ENCODE results near the gene CHST13.
"Not testable (repeated sequence)": the region's sequence is repeated elsewhere in the genome, so short reads cannot be mapped to it uniquely, and the experiment has no call there.

The CHST13 gene

GRCh38 chr3:126527455-126528211, 3.7 kb downstream of the CHST13 start:
- DNase-seq: no peak

GRCh38 chr3:126528419-126528799, 4.5 kb downstream of the CHST13 start:
- DNase-seq: no peak

GRCh38 chr3:126528800-126529541, 5.0 kb downstream of the CHST13 start:
- no peak for DNase-seq

DNA sequence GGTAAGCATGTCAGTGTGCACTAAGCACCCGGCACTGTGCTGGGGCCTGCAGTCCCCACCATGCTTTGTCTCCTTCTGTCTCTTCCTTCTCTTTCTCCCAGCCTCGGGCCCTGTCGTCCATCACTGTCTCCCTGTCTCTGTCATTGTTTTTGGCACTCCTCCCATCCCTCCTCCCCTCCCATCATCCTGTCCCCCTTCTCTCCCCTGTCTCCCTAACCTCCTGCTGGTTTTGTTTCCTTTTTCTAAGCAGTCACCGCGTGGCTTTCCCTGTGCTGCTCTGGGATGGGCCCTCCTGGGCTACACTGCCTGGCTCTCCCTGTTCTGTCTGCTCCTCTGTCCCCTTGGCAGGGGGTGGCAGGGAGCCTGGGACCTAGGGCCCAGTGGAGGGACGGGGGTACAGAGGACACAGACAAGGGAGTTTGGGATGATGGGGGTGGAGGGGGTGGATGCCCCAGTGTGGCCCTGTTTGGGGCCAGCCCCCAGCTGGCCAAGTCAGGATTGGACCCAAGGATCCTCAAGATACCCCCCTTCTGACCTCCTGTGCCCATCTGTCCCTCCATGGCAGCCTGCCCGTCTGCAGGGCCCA, 5.7 kb downstream of the CHST13 start:
- no peak for DNase-seq

DNA sequence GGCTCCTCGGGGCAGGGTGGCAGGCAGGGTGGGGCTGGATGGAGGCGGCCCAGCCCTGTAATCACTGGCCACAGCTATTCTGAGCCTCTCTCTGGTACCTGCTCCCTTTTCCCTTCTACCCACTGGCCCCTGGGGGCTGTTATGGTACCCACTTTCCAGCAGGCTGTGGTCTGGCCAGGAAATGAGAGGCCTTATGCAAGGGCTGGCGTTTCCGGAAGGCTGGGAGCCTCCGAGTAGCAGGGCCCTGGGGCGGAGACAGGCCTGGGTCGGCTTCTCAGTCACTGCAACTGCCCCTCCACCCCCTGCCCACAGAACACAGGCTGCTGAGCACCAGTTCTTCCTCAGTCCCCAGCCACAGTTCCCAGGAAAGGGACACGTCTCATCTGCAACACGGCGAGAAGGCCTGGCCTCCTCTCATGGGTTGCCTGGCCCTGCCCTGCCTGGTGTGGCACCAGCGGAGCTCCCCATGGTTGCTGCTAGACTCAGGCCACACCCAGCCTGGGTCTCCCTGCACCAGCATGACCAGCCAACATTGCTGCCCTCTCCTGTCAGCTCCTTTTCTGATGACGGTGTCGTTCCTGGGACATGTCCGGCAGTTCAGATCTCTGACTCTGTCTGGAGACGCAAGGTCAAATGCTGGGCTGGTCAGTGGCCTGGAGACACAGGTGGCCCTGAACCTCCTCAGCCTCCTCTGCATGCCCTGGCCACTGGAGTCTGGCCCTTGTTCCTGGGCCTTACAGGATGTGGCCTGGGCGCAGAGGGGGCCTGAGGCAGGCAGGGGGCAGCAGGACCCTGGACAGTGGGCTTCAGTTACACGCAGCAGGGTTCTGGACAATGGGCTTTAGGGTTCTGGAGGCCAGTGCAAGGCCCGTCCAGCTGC, 6.5 kb downstream of the CHST13 start:
- peak; percentile 5 for DNase-seq

DNA sequence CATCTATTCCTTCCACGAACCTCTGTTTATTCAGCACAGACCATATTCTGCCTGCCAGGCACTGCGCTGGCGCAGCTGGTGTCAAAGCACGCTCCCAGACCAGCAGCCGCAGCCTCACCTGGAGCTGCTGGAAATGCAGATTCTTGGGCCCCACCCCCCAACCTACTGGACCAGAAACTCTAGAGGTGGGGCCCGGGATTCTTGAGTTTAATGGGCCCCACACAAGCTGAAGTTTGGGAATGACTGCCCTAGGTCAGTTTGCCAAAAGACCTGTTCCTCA, 7.0 kb downstream of the CHST13 start:
- no peak for DNase-seq

- DNase-seq: no peak
These were observed 9.6 kb downstream of the CHST13 start for GRCh38 chr3:126533506-126533905.

GRCh38 chr3:126534716-126535115, 10.8 kb downstream of the CHST13 start:
- not testable (repeated sequence) for DNase-seq

GRCh38 chr3:126535636-126536035, 11.7 kb downstream of the CHST13 start:
- no peak for DNase-seq

- no peak for DNase-seq
These were observed 12.2 kb downstream of the CHST13 start for GRCh38 chr3:126536126-126536525.

DNA sequence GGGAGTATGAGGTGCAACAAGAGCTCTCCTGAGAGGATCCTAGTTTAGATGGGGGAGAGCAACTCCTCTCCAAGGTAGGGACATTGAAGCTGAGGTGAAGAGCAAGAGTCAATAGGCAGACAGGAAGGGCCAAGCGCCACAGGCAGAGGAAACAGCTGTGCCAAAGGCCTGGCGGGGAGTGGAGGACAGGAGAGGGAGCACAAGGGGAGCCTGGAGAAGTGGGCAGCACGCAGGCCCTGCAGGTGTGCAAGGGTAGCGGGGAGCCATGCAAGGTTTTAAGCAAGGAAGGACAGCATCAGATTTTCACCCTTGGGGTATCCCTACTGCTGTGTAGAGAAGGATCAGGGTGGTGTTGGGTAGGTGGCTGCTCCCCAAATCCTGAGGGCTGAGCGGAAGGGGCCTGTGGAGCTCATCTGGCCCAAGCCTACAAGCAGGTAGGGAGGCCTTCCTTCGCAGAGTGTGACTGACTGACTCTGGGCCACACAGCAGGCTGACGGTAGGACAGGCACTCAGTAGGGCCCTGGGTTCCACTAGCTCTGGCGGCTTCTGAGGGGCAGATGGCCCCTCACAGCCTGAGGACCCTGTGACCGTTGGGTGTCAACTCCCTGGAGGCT, 13.3 kb downstream of the CHST13 start:
- DNase-seq: no peak

DNA sequence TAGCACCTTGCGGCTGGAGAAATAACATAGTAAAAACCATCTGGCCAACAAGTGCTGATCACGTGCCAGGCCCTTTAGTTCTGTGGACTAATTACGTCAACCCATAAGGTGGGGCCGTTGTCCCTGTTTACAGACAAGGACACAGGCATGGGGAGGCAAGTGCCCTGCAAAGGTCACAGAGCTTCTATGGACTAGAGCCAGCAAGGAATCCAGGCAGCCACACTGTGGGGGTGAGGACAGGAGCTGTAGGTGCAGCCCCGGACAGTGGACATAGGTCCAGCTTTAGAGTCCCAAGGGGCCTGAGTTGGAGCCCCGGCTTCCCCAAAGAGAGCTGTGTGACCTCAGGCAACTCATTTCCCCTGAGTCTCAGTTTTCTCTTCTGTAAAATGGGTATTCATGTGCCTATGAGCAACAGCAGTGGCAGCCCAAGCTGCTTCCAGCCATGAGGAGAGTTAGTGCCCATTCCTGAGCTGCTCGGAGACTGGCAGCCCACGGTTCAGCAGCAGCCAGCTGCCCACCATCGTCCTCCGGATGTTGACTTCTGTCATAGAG, 13.9 kb downstream of the CHST13 start:
- no peak for DNase-seq

GRCh38 chr3:126538316-126538715, 14.4 kb downstream of the CHST13 start:
- no peak for DNase-seq

GRCh38 chr3:126538966-126539365, 15.0 kb downstream of the CHST13 start:
- no peak for DNase-seq

DNA sequence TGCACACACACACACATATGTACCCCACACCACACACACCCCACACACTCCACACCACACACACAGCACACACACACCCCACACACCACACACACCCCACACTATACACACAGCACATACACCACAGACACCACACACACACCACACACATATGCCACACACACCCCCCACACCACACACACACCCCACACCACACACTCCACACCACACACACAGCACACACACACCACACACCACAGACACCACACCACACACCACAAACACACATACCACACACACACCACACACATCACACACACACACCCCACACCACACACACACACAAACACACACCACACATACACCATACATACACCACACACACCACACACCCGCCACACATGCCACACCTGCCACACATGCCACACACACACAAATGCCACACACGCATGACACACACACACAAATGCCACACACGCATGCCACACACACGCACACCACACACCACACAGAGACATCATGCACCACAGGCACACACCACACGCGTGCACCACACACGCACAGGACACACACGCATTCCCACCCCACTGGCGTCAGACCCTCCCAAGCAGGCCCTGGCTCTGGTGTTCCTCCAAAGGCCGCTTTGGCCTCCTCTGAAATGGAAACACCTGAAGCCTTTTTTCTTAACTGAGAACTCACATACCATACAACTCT, 15.7 kb downstream of the CHST13 start:
- DNase-seq: no peak

GRCh38 chr3:126540342-126540849, 16.4 kb downstream of the CHST13 start:
- no peak for DNase-seq

GRCh38 chr3:126540951-126541627, 17.1 kb downstream of the CHST13 start:
- no peak for DNase-seq

GRCh38 chr3:126541628-126542339, 17.8 kb downstream of the CHST13 start:
- DNase-seq: no peak

GRCh38 chr3:126542340-126543241, 18.6 kb downstream of the CHST13 start:
- no peak for DNase-seq
